MM.1S (cell line): ENCODE data around the gene LMX1B.
A peak's percentile ranks its signal among the peaks of the same experiment; 100 is the strongest.
"Not testable (repeated sequence)": the region's sequence is repeated elsewhere in the genome, so short reads cannot be mapped to it uniquely, and the experiment has no call there.

Experiments used
- DNase-seq: peaks from one replicate; pipeline ENCODE4 v3.0.0-alpha.2; 2015
- H2AFZ ChIP-seq: fragments of 300-600 bp; sonication (generic); 2 replicates; pipeline ENCODE4 v1.6.0; 2016; ENCODE audit warnings: antibody characterized with exemption, low read length
- H3F3A ChIP-seq: fragments of 300-600 bp; sonication (generic); 2 replicates; pipeline ENCODE4 v1.6.1; 2016; ENCODE audit warnings: mild to moderate bottlenecking, antibody characterized with exemption, low read length, moderate library complexity, mixed read lengths; ENCODE audit not compliant: insufficient read depth
- H3K27ac ChIP-seq: fragments of 300-600 bp; sonication (generic); 2 replicates; pipeline ENCODE4 v1.5.1; 2016; ENCODE audit warnings: mild to moderate bottlenecking, low read length
- H3K27me3 ChIP-seq: fragments of 300-600 bp; sonication (generic); replicated peaks from 2 replicates; pipeline ENCODE4 v1.6.0; 2016; ENCODE audit warnings: low read length; ENCODE audit not compliant: insufficient read depth
- H3K36me3 ChIP-seq: fragments of 300-600 bp; sonication (generic); replicated peaks from 2 replicates; pipeline ENCODE4 v1.6.1; 2016; ENCODE audit warnings: mild to moderate bottlenecking, low read length, mixed read lengths; ENCODE audit not compliant: insufficient read depth
- H3K4me1 ChIP-seq: fragments of 300-600 bp; sonication (generic); 2 replicates; pipeline ENCODE4 v1.6.1; 2016; ENCODE audit warnings: low read length, mixed read lengths
- H3K4me2 ChIP-seq: fragments of 300-600 bp; sonication (generic); 2 replicates; pipeline ENCODE4 v1.6.0; 2016; ENCODE audit warnings: low read depth, low read length
- H3K4me3 ChIP-seq: fragments of 300-600 bp; sonication (generic); 2 replicates; pipeline ENCODE4 v1.5.1; 2016; ENCODE audit warnings: low read length, mixed read lengths
- H3K79me2 ChIP-seq: fragments of 300-600 bp; sonication (generic); 2 replicates; pipeline ENCODE4 v1.6.1; 2016; ENCODE audit warnings: mixed run types, low read length, mixed read lengths
- H3K9ac ChIP-seq: fragments of 300-600 bp; sonication (generic); 2 replicates; pipeline ENCODE4 v1.6.1; 2016; ENCODE audit warnings: low read length, mixed read lengths
- H3K9me2 ChIP-seq: fragments of 300-600 bp; sonication (generic); replicated peaks from 2 replicates; pipeline ENCODE4 v1.6.1; 2016; ENCODE audit warnings: mild to moderate bottlenecking, low read length, mixed read lengths; ENCODE audit not compliant: insufficient read depth
- H3K9me3 ChIP-seq: fragments of 300-600 bp; sonication (generic); replicated peaks from 2 replicates; pipeline ENCODE4 v1.6.1; 2016; ENCODE audit warnings: mild to moderate bottlenecking, low read length, mixed read lengths; ENCODE audit not compliant: insufficient read depth
- H4K20me1 ChIP-seq: fragments of 300-600 bp; sonication (generic); 2 replicates; pipeline ENCODE4 v1.6.1; 2016; ENCODE audit warnings: mild to moderate bottlenecking, low read length, moderate library complexity, mixed read lengths; ENCODE audit not compliant: insufficient read depth
- EZH2 ChIP-seq: fragments of 300-600 bp; sonication (generic); optimal IDR thresholded peaks from 2 replicates; pipeline ENCODE3; 2017; ENCODE audit warnings: low read depth, mild to moderate bottlenecking, antibody characterized with exemption, low read length, mixed read lengths
- EZH2phosphoT487 ChIP-seq: fragments of 300-600 bp; sonication (generic); IDR thresholded peaks from 2 replicates; pipeline ENCODE4 v1.6.1; 2018; ENCODE audit warnings: antibody characterized with exemption, low read length
- TF ChIP-seq, protein P1 (sequence below): fragments of 300-600 bp; sonication (generic); IDR thresholded peaks from 2 replicates; pipeline ENCODE4 v1.5.1; 2016; ENCODE audit warnings: antibody characterized with exemption, low read length, mixed read lengths

LMX1B gene

DNA sequence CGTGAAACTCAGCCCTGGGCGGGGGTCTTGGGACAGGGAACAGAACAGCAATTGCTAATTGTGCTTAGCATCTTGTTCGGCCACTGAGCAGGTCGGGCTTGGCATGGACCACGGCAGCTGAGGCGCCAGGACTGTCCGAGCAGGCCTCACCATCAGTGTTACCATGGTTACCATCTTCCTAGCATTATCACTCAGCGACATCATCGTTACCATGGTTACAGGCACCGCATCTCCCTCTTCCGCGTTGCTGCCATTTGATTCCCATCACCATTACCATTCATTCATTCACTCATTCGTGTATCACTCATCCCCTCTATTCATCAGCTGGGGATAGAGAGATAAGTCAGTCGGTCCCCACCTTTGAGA is 110.1 kb downstream of the LMX1B start:
- Histone ChIP-seq H3K4me3 (no peak overlapping the region), H3K9me3 (no peaks in the 10 kb centered on the region), H3K27me3 (peaks cover 23% of the 10 kb centered on the region; the same call in 1 of the 2 replicates), H3F3A (no peaks in the 10 kb centered on the region; the same call in 1 of the 2 replicates), H3K9ac (no peak overlapping the region), H3K4me2 (peak overlapping the region; percentile 96; the same call in 1 of the 2 replicates), H3K4me1 (peaks cover 7% of the 10 kb centered on the region; the same call in 1 of the 2 replicates), H3K36me3 (no peaks in the 10 kb centered on the region), H2AFZ (0 out of 2 replicates have a peak overlapping the region, but pooled peaks have one; percentile 93), H3K9me2 (no peaks in the 10 kb centered on the region), H4K20me1 (no peaks in the 10 kb centered on the region), H3K27ac (no peak overlapping the region), H3K79me2 (no peaks in the 10 kb centered on the region)
- TF ChIP-seq, protein P1, sequence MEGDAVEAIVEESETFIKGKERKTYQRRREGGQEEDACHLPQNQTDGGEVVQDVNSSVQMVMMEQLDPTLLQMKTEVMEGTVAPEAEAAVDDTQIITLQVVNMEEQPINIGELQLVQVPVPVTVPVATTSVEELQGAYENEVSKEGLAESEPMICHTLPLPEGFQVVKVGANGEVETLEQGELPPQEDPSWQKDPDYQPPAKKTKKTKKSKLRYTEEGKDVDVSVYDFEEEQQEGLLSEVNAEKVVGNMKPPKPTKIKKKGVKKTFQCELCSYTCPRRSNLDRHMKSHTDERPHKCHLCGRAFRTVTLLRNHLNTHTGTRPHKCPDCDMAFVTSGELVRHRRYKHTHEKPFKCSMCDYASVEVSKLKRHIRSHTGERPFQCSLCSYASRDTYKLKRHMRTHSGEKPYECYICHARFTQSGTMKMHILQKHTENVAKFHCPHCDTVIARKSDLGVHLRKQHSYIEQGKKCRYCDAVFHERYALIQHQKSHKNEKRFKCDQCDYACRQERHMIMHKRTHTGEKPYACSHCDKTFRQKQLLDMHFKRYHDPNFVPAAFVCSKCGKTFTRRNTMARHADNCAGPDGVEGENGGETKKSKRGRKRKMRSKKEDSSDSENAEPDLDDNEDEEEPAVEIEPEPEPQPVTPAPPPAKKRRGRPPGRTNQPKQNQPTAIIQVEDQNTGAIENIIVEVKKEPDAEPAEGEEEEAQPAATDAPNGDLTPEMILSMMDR, result no peak
- TF ChIP-seq EZH2, result no peak
- TF ChIP-seq EZH2phosphoT487, result no peak
- DNase-seq, result no peak

DNA sequence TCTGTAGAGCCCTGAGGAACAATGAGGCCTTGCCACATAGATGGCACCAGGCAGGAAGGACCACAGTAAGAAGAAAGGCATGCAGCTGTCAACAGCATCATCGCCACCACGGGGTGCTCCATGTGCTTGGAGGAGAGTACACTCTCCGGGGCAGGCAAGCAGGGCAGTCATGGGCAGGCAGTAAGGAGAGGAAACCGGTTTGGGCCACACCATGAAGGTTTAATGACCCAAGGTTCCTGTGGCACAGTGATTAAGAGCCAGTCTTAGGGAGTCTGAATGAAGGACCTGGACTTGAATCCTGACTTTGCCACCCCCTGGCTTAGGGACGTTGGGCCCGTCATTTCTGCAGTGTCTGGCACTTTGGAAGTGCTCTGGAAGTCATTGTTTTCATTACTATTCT is 110.5 kb downstream of the LMX1B start:
- no peaks in the 10 kb centered on the region for H3K9me3 ChIP-seq
- H3K79me2 ChIP-seq, result no peaks in the 10 kb centered on the region
- no peaks in the 10 kb centered on the region for H3K9me2 ChIP-seq
- no peak overlapping the region for H3K9ac ChIP-seq
- H3K27ac ChIP-seq, result no peak overlapping the region
- no peak overlapping the region for H3K4me2 ChIP-seq
- H3K27me3 ChIP-seq, result peaks cover 23% of the 10 kb centered on the region; the same call in 1 of the 2 replicates
- H4K20me1 ChIP-seq, result no peaks in the 10 kb centered on the region
- H3K4me1 ChIP-seq, result peaks cover 7% of the 10 kb centered on the region; the same call in 1 of the 2 replicates
- no peak overlapping the region for H2AFZ ChIP-seq
- no peak for DNase-seq
- no peak for TF ChIP-seq EZH2
- TF ChIP-seq, protein P1, result no peak
- TF ChIP-seq EZH2phosphoT487, result no peak
- no peaks in the 10 kb centered on the region for H3K36me3 ChIP-seq
- no peak overlapping the region for H3K4me3 ChIP-seq
- no peaks in the 10 kb centered on the region; the same call in 1 of the 2 replicates for H3F3A ChIP-seq

DNA sequence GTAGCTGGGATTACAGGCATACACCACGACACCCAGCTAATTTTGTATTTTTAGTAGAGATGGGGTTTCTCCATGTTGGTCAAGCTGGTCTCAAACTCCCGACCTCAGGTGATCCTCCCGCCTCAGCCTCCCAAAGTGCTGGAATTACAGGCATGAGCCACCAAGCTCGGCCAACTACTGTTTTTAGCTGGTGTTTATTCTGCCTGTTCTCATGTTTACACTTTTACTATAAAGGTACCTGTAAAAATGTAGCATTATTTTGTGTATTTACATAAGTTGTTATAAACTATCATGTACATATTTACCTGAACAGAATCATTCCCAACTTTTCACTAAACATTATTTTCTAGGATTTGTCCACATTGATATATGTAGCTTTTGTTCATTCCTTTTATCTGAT is 111.8 kb downstream of the LMX1B start:
- peaks cover 23% of the 10 kb centered on the region; the same call in 1 of the 2 replicates for H3K27me3 ChIP-seq
- H3K9me2 ChIP-seq, H3K4me1 ChIP-seq, H2AFZ ChIP-seq, H3K79me2 ChIP-seq, H3K36me3 ChIP-seq, H3F3A ChIP-seq, H3K27ac ChIP-seq, H3K4me3 ChIP-seq, H3K4me2 ChIP-seq, DNase-seq, H4K20me1 ChIP-seq, H3K9me3 ChIP-seq, H3K9ac ChIP-seq: not testable (repeated sequence)

- H3K4me3 ChIP-seq, H3F3A ChIP-seq, H3K9ac ChIP-seq, H4K20me1 ChIP-seq, H3K27ac ChIP-seq, DNase-seq, H3K4me1 ChIP-seq, H3K9me3 ChIP-seq, H3K4me2 ChIP-seq, H3K9me2 ChIP-seq, H3K79me2 ChIP-seq, H3K36me3 ChIP-seq, H2AFZ ChIP-seq: not testable (repeated sequence)
- H3K27me3 ChIP-seq, result peaks cover 22% of the 10 kb centered on the region; the same call in 1 of the 2 replicates
Measured at GRCh38 chr9:126728210-126728609, 114.5 kb downstream of the LMX1B start.

- not testable (repeated sequence) for H3F3A ChIP-seq, H3K36me3 ChIP-seq, H3K4me2 ChIP-seq, H3K27ac ChIP-seq, H3K79me2 ChIP-seq, H2AFZ ChIP-seq, DNase-seq, H3K9ac ChIP-seq, H3K27me3 ChIP-seq, H4K20me1 ChIP-seq, H3K9me3 ChIP-seq, H3K4me1 ChIP-seq, H3K9me2 ChIP-seq, H3K4me3 ChIP-seq
Measured at GRCh38 chr9:126730592-126730991, 116.9 kb downstream of the LMX1B start.
